VCaP (cell line): ENCODE measurements around the gene CNTNAP5.

ENCODE experiments used
- H3K27ac ChIP-seq: fragments of 450-650 bp; 2 replicates; pipeline ENCODE4 v1.5.1; 2017
- CTCF ChIP-seq: fragments of 450-650 bp; conservative IDR thresholded peaks from 2 replicates; pipeline ENCODE4 v1.5.1; 2017; ENCODE audit warnings: mild to moderate bottlenecking, moderate library complexity

CNTNAP5 gene

GRCh38 chr2:124482044-124482443 lies 457.0 kb downstream of the CNTNAP5 start:
- TF ChIP-seq CTCF: no peak
- no peak overlapping the region for H3K27ac ChIP-seq

GRCh38 chr2:124482551-124482950 lies 457.5 kb downstream of the CNTNAP5 start:
- TF ChIP-seq CTCF: no peak

GRCh38 chr2:124485659-124486058 lies 460.6 kb downstream of the CNTNAP5 start:
- peak; percentile 21; the same call in 1 of the 2 replicates for TF ChIP-seq CTCF
- no peak overlapping the region for H3K27ac ChIP-seq

More at GRCh38 chr2:124482551-124482950, 457.5 kb downstream of the CNTNAP5 start:
- H3K27ac ChIP-seq: no peak overlapping the region

GRCh38 chr2:124489686-124490085 lies 464.6 kb downstream of the CNTNAP5 start:
- no peak for TF ChIP-seq CTCF
- no peak overlapping the region for H3K27ac ChIP-seq

GRCh38 chr2:124501575-124502152 lies 476.6 kb downstream of the CNTNAP5 start:
- no peak overlapping the region for H3K27ac ChIP-seq
- no peak for TF ChIP-seq CTCF

GRCh38 chr2:124514236-124514635 lies 489.1 kb downstream of the CNTNAP5 start:
- no peak overlapping the region for H3K27ac ChIP-seq
- TF ChIP-seq CTCF: no peak

GRCh38 chr2:124520953-124521352 lies 495.9 kb downstream of the CNTNAP5 start:
- TF ChIP-seq CTCF: no peak

More at GRCh38 chr2:124520953-124521352, 495.9 kb downstream of the CNTNAP5 start:
- H3K27ac ChIP-seq: no peak overlapping the region
